Measurements from ENCODE around the gene COPB2. TPM values are rescaled to one million over a fixed set of nuclear protein-coding genes. Genes with fewer than 3 reads are reported as not detected.

Gene COPB2
- total and polyA plus RNA-seq, 8 donors = 26.9 to 114 (median 93.6) TPM

- H3K9me3 ChIP-seq = no peaks in the 10 kb centered on the region
- no peak overlapping the region for H3K27ac ChIP-seq
- ATAC-seq = no peak
- no peak for TF ChIP-seq CTCF (IDR thresholded peaks at IDR 0.05)
- H3K36me3 ChIP-seq = peaks cover 3 to 61% (median 13%) of the 10 kb centered on the region in 3 donors
- intact Hi-C loops (cut with DNase I) = no loop called here
- no peak overlapping the region for H3K4me3 ChIP-seq
- no peak for FAIRE-seq
- peaks cover 8 to 28% (median 20%) of the 10 kb centered on the region in 3 donors for H3K4me1 ChIP-seq
- 59 to 73% methylated on average over 4 of the region's 4 CpGs for WGBS, 2 donors
- DNase-seq = no peak
- no peaks in the 10 kb centered on the region for H3K27me3 ChIP-seq
Measured at GRCh38 chr3:139380575-139380974, 8.9 kb downstream of the COPB2 start.

- no peak overlapping the region for H3K4me3 ChIP-seq
- no peaks in the 10 kb centered on the region for H3K9me3 ChIP-seq
- FAIRE-seq = no peak
- H3K27ac ChIP-seq = no peak overlapping the region
- H3K36me3 ChIP-seq = peaks cover 7 to 80% (median 29%) of the 10 kb centered on the region in 3 donors
- no peak for TF ChIP-seq CTCF (IDR thresholded peaks at IDR 0.05)
- H3K27me3 ChIP-seq = no peaks in the 10 kb centered on the region
- 81% methylated on average over 3 of the region's 3 CpGs for WGBS, 2 donors
- no peak for ATAC-seq
- peaks cover 8 to 23% (median 13%) of the 10 kb centered on the region in 3 donors for H3K4me1 ChIP-seq
- intact Hi-C loops (cut with DNase I) = no loop called here
- DNase-seq = no peak
Measured at GRCh38 chr3:139378587-139379241, 10.7 kb downstream of the COPB2 start.

- Histone ChIP-seq H3K27me3 (no peaks in the 10 kb centered on the region), H3K36me3 (peaks cover 12 to 88% (median 43%) of the 10 kb centered on the region in 3 donors), H3K9me3 (no peaks in the 10 kb centered on the region), H3K4me1 (peaks cover 8 to 23% (median 13%) of the 10 kb centered on the region in 3 donors), H3K27ac (no peak overlapping the region), H3K4me3 (no peak overlapping the region)
- intact Hi-C loops (cut with DNase I) = no loop called here
- no peak for DNase-seq
- 64 to 68% methylated on average over 3 of the region's 3 CpGs for WGBS, 2 donors
- FAIRE-seq = no peak
- TF ChIP-seq CTCF (IDR thresholded peaks at IDR 0.05) = no peak
- no peak for ATAC-seq
Measured at GRCh38 chr3:139377378-139377777, 12.1 kb downstream of the COPB2 start.

GRCh38 chr3:139374099-139374498, 15.3 kb downstream of the COPB2 start:
- Histone ChIP-seq H3K4me3 (no peak overlapping the region), H3K9me3 (no peaks in the 10 kb centered on the region), H3K27me3 (no peaks in the 10 kb centered on the region), H3K36me3 (peaks cover 9 to 97% (median 71%) of the 10 kb centered on the region in 3 donors), H3K27ac (no peak overlapping the region), H3K4me1 (peaks cover 7 to 12% (median 10%) of the 10 kb centered on the region in 3 donors)
- WGBS, 2 donors = 83 to 91% methylated on average over 2 of the region's 2 CpGs
- ATAC-seq (no peak), DNase-seq (no peak), FAIRE-seq (no peak)
- intact Hi-C loops (cut with DNase I) = no loop called here
- no peak for TF ChIP-seq CTCF (IDR thresholded peaks at IDR 0.05)

- Histone ChIP-seq H3K36me3 (peaks cover 0 to 84% (median 50%) of the 10 kb centered on the region in 3 donors), H3K27me3 (no peaks in the 10 kb centered on the region), H3K4me1 (peaks cover 7 to 19% (median 14%) of the 10 kb centered on the region in 3 donors), H3K9me3 (no peaks in the 10 kb centered on the region), H3K4me3 (no peak overlapping the region), H3K27ac (no peak overlapping the region)
- FAIRE-seq (peak; percentile 5), ATAC-seq (peak in 1 of 4 donors; percentile 33), DNase-seq (no peak)
- no peak for TF ChIP-seq CTCF (IDR thresholded peaks at IDR 0.05)
- WGBS, 2 donors = 59 to 70% methylated on average over 1 of the region's 1 CpG
- intact Hi-C loops (cut with DNase I) = no loop called here
Measured at GRCh38 chr3:139364549-139364948, 24.9 kb downstream of the COPB2 start.

Measured in pancreas (tissue), 10 donors.